NCI-H2171 treated with DMSO at 0.1 percent for 48 hours (cell line): ENCODE results near the gene PTCHD1.

ENCODE experiments used
- DNase-seq: peaks from one replicate; lab custom pipeline; 2025; lab: John Stamatoyannopoulos, UW

The PTCHD1 gene

GRCh38 chrX:23356189-23356588 is 21.5 kb downstream of the PTCHD1 start:
- no peak for DNase-seq

DNA sequence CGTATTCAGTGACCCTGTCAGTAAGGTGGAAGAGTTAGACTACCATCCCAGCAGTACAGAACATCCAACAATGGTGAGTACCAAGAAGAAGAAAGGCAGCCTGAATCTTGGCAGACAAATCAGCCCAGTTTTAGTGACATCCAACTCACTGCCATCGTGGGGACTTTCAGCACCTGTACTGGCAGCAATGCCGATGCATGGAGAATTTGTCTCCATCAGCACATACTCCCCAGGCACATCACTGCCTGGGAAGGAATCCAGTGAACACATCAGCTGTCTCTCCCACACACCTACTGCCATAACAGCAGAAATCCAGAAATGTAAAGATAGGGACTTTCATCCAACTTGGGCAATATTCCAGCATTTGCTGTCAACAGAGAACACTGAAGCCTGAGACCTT is 29.8 kb downstream of the PTCHD1 start:
- DNase-seq = no peak

DNA sequence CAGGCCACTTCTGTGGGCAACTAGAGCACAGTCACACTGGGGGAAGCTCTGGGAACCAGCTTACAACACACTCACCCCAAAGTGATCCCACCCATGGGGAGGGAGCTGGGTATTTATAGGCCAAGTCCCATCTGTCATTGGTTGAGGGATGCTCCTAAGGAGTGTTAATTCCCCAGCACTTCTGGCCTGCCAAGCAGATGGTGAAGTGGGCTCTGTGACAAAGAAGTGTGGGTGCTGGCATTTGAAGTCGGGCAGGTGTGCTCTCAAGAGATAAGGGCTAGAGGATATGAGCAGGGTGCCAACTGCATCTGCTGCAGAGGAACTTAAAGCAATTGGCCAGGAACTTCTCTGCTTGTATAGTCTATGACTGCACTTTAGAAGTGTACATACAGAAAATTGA is 30.9 kb downstream of the PTCHD1 start:
- peak; percentile 0 for DNase-seq

- DNase-seq = no peak
Observed at GRCh38 chrX:23366914-23367313, 32.3 kb downstream of the PTCHD1 start.

DNA sequence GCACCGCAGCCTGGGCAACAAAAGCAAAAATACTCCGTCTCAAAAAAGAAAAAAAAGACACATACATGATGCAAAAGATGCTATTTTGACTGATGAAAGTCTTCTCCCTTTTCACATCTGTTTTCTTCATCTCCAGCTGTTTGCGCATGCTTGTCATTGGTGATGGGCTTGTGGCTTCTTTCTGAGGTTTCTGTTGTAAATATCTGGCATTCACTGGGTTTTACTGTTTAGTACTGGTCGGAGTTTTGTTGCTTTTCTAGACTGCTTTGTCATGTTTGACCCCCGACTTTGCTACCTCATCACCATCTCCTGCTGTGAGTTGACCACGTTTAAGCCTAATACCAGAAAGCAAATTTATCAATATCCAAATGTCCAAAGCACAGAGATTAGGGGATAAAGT is 34.4 kb downstream of the PTCHD1 start:
- DNase-seq = no peak

DNA sequence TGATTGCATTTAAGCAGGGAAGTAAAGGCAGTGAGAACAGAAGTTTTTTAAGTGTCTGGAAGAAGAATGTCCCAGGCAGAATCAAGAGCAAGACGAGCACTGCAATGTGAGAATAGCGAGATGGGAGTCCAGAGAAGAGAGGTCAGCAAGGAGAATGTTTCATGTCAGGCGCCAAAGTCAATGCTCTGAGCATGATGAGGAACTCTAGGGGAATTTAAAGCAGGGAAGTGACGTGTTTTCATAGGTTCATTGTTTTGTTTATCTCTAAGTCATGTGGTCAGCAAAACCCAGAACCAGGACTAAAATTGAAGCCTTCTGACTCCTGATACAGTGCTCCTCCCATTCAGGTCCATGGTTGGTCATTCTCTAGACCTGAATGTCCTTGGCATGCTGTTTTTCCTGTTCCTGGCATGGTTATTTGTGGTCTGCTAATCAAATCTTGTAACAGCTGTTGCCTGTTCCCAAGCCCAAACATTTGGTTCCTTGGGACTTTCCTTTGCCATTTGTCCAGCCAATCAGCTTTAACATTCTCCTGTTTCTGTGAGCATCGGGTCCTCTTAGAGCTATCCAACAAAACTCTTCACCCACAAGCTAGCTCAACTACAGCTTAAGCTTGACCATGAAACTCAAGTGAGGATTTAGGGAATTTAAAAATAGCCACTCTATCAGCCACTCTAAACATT is 37.7 kb downstream of the PTCHD1 start:
- no peak for DNase-seq

DNA sequence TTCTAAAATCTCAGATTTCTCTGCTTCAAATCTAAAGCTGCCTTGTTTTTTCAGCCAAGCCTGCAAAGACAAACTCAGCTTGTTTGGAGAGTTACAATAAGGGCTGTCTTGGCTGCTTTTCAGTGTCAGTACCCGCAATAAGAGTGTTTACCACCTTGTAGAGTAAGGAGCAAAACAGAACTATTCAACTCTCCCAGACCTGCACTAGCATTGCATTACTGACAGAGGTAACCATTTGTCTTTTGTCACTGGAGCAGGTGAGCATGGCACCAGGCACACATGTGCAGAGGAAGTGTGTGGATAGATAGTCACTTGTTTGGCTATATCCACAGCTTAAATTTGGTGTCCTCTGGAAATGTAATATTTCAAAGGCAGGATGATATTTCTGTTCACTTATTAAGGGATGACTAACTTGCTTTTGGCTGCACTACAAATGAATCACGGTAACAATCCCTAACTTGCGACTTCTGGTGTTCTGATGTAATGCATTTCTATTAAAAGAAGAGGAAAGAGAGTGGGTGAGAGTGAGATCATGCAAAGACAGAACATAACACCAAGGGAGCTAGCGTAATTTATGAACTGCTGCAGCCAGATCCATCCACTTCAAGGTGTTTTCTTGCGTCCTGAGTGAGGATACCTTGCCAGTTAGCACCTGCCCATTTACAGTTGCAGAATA is 38.6 kb downstream of the PTCHD1 start:
- DNase-seq = no peak

- no peak for DNase-seq
Observed at GRCh38 chrX:23374291-23374690, 39.6 kb downstream of the PTCHD1 start.

GRCh38 chrX:23376581-23376980 is 41.9 kb downstream of the PTCHD1 start:
- no peak for DNase-seq

GRCh38 chrX:23380581-23380980 is 45.9 kb downstream of the PTCHD1 start:
- no peak for DNase-seq

GRCh38 chrX:23381099-23382087 is 46.7 kb downstream of the PTCHD1 start:
- DNase-seq = no peak

- DNase-seq = no peak
Observed at GRCh38 chrX:23382572-23382971, 47.9 kb downstream of the PTCHD1 start.

- no peak for DNase-seq
Observed at GRCh38 chrX:23383411-23383810, 48.8 kb downstream of the PTCHD1 start.

DNA sequence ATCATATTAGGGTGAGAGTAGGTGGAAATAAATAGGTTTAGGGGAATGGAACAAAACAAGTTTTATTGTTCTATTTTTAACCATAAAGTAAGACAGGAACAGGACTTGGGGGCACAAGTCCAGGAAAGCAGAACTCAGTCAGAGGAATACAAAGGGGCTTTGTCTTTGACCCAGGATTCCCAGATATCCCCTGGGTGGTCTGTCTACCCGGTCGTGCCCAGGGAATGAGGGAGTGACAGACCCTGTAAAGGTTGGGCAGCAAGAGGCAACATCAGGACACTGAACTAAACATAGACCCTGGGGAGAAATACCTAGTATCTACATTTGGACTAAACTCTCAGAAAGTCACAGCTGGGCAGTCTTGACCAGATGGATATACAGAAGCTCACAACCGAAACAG is 50.6 kb downstream of the PTCHD1 start:
- DNase-seq = no peak

- DNase-seq = no peak
Observed at GRCh38 chrX:23386260-23386659, 51.6 kb downstream of the PTCHD1 start.

- no peak for DNase-seq
Observed at GRCh38 chrX:23386726-23387125, 52.1 kb downstream of the PTCHD1 start.

GRCh38 chrX:23387550-23388184 is 53.0 kb downstream of the PTCHD1 start:
- DNase-seq = no peak

DNA sequence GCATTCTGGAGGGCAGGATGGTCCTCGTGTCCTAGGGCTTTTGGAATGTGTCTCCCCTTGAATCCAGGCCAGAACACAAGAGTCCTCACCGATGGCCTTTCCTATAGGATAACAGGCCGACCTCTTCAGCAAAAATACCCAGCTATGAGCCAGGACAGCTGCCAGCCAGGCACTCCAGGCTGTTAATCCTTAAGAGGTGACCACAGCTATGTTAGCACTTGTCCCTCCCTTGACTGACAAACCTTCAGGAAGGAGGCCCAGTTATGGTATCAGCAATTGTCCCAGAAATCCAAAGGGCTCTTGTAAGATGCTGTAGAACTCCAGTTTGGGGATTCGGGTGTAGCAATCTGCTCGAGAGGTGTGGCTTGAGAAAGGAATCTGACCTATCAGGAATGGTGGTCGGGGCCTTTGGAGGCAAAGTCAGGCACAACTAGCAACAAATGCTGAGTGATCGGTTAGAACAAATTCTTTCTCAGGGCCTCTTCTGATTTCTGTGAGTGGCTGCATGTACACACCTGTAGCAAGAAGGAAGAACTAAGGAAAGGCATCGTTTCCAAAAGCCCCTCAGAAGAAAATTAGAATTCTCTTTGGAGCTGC is 54.6 kb downstream of the PTCHD1 start:
- no peak for DNase-seq

DNA sequence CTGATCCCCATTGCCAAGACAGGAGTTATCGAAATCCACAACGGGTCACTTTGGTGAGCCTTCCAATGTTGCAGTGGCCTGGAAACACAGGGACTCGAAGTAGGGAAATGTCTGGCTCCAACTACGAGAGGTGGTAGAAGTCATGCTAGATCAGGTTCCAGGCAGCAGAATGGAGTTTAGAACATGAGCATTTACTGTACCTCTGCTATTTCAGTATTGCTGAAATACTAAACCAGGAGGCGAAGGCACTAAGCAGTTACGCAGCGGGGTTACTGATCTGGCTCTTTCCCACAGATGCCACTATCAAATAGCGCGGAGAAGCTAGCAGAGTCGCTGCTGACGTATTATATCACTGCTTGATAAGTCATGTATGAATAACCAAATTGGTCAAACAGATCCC is 56.3 kb downstream of the PTCHD1 start:
- no peak for DNase-seq

GRCh38 chrX:23392195-23392594 is 57.5 kb downstream of the PTCHD1 start:
- DNase-seq = no peak

DNA sequence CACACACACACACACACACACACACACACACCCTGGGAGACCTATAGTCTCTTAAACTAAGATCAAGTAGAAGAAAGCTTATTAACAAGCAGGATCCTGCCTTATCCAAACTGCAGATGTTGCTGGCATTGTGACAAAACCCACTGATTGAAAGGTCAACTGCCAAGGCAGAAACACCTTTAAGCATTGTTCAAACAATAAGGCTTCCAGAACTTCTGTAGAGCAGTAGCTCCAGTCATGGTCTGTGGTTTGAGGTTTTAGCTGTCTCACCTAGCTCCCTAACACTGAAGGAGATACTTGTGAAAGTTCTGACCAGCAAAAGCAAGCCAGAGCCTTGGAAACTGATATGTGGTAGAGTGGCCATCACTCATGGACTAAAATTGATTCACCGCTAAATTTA is 59.8 kb downstream of the PTCHD1 start:
- DNase-seq = no peak

- no peak for DNase-seq
Observed at GRCh38 chrX:23396263-23396662, 61.6 kb downstream of the PTCHD1 start.
